Endodermal cell (in vitro differentiated cells): ENCODE data around the gene UNK. TPM values are rescaled to one million over a fixed set of nuclear protein-coding genes. Genes with fewer than 3 reads are reported as not detected.

Experiments used
- DNase-seq: peaks from one replicate; pipeline ENCODE4 v3.0.0-alpha.2; 2017
- H3K27ac ChIP-seq: 2 replicates; pipeline ENCODE4 v1.5.1; 2013; ENCODE audit warnings: mild to moderate bottlenecking, low read depth, low read length, moderate library complexity
- H3K27me3 ChIP-seq: 2 replicates; pipeline ENCODE4 v1.6.1; 2013; ENCODE audit warnings: mild to moderate bottlenecking, low read length, moderate library complexity; ENCODE audit not compliant: insufficient read depth, control insufficient read depth, poor library complexity, severe bottlenecking
- H3K36me3 ChIP-seq: 2 replicates; pipeline ENCODE4 v1.7.0; 2013; ENCODE audit warnings: mild to moderate bottlenecking, low read length, moderate library complexity; ENCODE audit not compliant: control insufficient read depth, insufficient read depth
- H3K4me1 ChIP-seq: one replicate; pipeline ENCODE4 v1.7.0; 2013; ENCODE audit warnings: low read length; ENCODE audit not compliant: control insufficient read depth, insufficient read depth
- H3K4me3 ChIP-seq: 2 replicates; pipeline ENCODE4 v1.5.1; 2013; ENCODE audit warnings: mild to moderate bottlenecking, low read length, moderate library complexity
- H3K9ac ChIP-seq: 2 replicates; pipeline ENCODE4 v1.6.1; 2013; ENCODE audit warnings: mild to moderate bottlenecking, low read length, moderate library complexity; ENCODE audit not compliant: poor library complexity, severe bottlenecking; ENCODE audit errors: extremely low read depth
- H3K9me3 ChIP-seq: 2 replicates; pipeline ENCODE4 v1.6.1; 2013; ENCODE audit warnings: mild to moderate bottlenecking, low read length, moderate library complexity; ENCODE audit not compliant: control insufficient read depth
- H3K27ac Mint-ChIP-seq: 2 replicates; pipeline ENCODE4 v1.8.0; 2020; ENCODE audit warnings: mixed read lengths
- H3K27me3 Mint-ChIP-seq: 2 replicates; pipeline ENCODE4 v1.8.0; 2021; ENCODE audit warnings: mild to moderate bottlenecking, mixed read lengths; ENCODE audit not compliant: insufficient read depth
- H3K36me3 Mint-ChIP-seq: 2 replicates; pipeline ENCODE4 v1.8.0; 2020; ENCODE audit warnings: low read depth, mixed read lengths
- H3K4me1 Mint-ChIP-seq: 2 replicates; pipeline ENCODE4 v1.8.0; 2020; ENCODE audit warnings: mixed read lengths
- H3K4me3 Mint-ChIP-seq: 2 replicates; pipeline ENCODE4 v1.8.0; 2020; ENCODE audit warnings: mild to moderate bottlenecking, moderate library complexity, mixed read lengths
- H3K9me3 Mint-ChIP-seq: 2 replicates; pipeline ENCODE4 v1.8.0; 2020; ENCODE audit warnings: mild to moderate bottlenecking, mixed read lengths
- CTCF ChIP-seq: fragments of 200-600 bp; sonication (generic); conservative IDR thresholded peaks from 2 replicates; pipeline ENCODE4 v1.5.0; 2021; ENCODE audit warnings: antibody characterized with exemption, mild to moderate bottlenecking
- WGBS, 2 experiments: methylation state at CpG; one replicate each; pipeline versions ENCODE4 v1.1.5 to v1.1.7; 2013; ENCODE audit warnings: missing lambda C conversion rate in 2 of 2, mixed read lengths in 1 of 2; ENCODE audit not compliant: insufficient coverage in 1 of 2, insufficient read length in 1 of 2; 5-methylcytosine and 5-hydroxymethylcytosine counted together
- total RNA-seq, 2 donors: library from RNA; stranded (reverse); fragmentation: NEBNext Ultra II Directional in 1 of 2; extraction: Animal tissue kit (Norgen Biotek cat#: 25700) in 1 of 2; gene quantifications; 2 replicates in 1 of 2; 3 replicates in 1 of 2; pipeline ENCODE4 v1.2.1, GENCODE V29; 2021

UNK gene
- total RNA-seq, 2 donors from 2014 or later, result 38.0 to 39.0 TPM

GRCh38 chr17:75817571-75817970 lies 33.0 kb downstream of the UNK start:
- Mint-ChIP-seq H3K9me3 (no peaks in the 10 kb centered on the region), H3K27me3 (no peaks in the 10 kb centered on the region), H3K27ac (no peak overlapping the region), H3K4me3 (no peak overlapping the region), H3K36me3 (peaks cover 68% of the 10 kb centered on the region), H3K4me1 (no peaks in the 10 kb centered on the region)
- Histone ChIP-seq H3K27me3 (no peaks in the 10 kb centered on the region), H3K9ac (no peak overlapping the region), H3K4me3 (no peak overlapping the region), H3K27ac (no peak overlapping the region), H3K9me3 (no peaks in the 10 kb centered on the region), H3K4me1 (no peaks in the 10 kb centered on the region), H3K36me3 (peaks cover 76% of the 10 kb centered on the region)
- WGBS, 2 experiments, result 95 to 100% methylated on average over 4 to 6 of the region's 6 CpGs
- TF ChIP-seq CTCF, result no peak
- no peak for DNase-seq

- Mint-ChIP-seq H3K27ac (no peak overlapping the region), H3K36me3 (peaks cover 64% of the 10 kb centered on the region)
- WGBS, 2 experiments, result 93 to 97% methylated on average over 11 to 16 of the region's 16 CpGs
Observed at GRCh38 chr17:75818326-75818885, 33.8 kb downstream of the UNK start.

GRCh38 chr17:75819116-75819515 lies 34.5 kb downstream of the UNK start:
- H3K4me1 Mint-ChIP-seq, result no peaks in the 10 kb centered on the region
- H3K36me3 Mint-ChIP-seq, result peaks cover 58% of the 10 kb centered on the region
- DNase-seq, result no peak
- Histone ChIP-seq H3K9me3 (no peaks in the 10 kb centered on the region), H3K36me3 (peaks cover 67% of the 10 kb centered on the region), H3K9ac (no peak overlapping the region), H3K4me3 (no peak overlapping the region), H3K27me3 (no peaks in the 10 kb centered on the region), H3K4me1 (no peaks in the 10 kb centered on the region), H3K27ac (no peak overlapping the region)
- H3K9me3 Mint-ChIP-seq, result no peaks in the 10 kb centered on the region
- 93 to 100% methylated on average over 5 to 7 of the region's 7 CpGs for WGBS, 2 experiments
- TF ChIP-seq CTCF, result no peak
- H3K4me3 Mint-ChIP-seq, result no peak overlapping the region
- no peaks in the 10 kb centered on the region for H3K27me3 Mint-ChIP-seq
- H3K27ac Mint-ChIP-seq, result no peak overlapping the region

More at GRCh38 chr17:75818326-75818885, 33.8 kb downstream of the UNK start:
- no peak for TF ChIP-seq CTCF
- Histone ChIP-seq H3K4me1 (no peaks in the 10 kb centered on the region), H3K27ac (no peak overlapping the region), H3K9me3 (no peaks in the 10 kb centered on the region), H3K4me3 (no peak overlapping the region), H3K9ac (no peak overlapping the region), H3K36me3 (peaks cover 68% of the 10 kb centered on the region), H3K27me3 (no peaks in the 10 kb centered on the region)
- H3K9me3 Mint-ChIP-seq, result no peaks in the 10 kb centered on the region
- no peaks in the 10 kb centered on the region for H3K27me3 Mint-ChIP-seq
- H3K4me1 Mint-ChIP-seq, result no peaks in the 10 kb centered on the region
- no peak overlapping the region for H3K4me3 Mint-ChIP-seq
- DNase-seq, result no peak
